Tongue (tissue), 2 donors: ENCODE measurements around the gene NHLRC1. TPM values are rescaled to one million over a fixed set of nuclear protein-coding genes. Genes with fewer than 3 reads are reported as not detected.
"Not testable (repeated sequence)": the region's sequence is repeated elsewhere in the genome, so short reads cannot be mapped to it uniquely, and the experiment has no call there.

ENCODE experiments used
- DNase-seq: peaks from one replicate; pipeline ENCODE4 v3.0.0-alpha.2; 2015
- total RNA-seq: library from RNA; depleted of rRNA; stranded (reverse); fragments of >200 nt; gene quantifications from one replicate; pipeline ENCODE4 v1.2.3, GENCODE V29; 2014

NHLRC1 gene
- total RNA-seq = 3.2 TPM

DNA sequence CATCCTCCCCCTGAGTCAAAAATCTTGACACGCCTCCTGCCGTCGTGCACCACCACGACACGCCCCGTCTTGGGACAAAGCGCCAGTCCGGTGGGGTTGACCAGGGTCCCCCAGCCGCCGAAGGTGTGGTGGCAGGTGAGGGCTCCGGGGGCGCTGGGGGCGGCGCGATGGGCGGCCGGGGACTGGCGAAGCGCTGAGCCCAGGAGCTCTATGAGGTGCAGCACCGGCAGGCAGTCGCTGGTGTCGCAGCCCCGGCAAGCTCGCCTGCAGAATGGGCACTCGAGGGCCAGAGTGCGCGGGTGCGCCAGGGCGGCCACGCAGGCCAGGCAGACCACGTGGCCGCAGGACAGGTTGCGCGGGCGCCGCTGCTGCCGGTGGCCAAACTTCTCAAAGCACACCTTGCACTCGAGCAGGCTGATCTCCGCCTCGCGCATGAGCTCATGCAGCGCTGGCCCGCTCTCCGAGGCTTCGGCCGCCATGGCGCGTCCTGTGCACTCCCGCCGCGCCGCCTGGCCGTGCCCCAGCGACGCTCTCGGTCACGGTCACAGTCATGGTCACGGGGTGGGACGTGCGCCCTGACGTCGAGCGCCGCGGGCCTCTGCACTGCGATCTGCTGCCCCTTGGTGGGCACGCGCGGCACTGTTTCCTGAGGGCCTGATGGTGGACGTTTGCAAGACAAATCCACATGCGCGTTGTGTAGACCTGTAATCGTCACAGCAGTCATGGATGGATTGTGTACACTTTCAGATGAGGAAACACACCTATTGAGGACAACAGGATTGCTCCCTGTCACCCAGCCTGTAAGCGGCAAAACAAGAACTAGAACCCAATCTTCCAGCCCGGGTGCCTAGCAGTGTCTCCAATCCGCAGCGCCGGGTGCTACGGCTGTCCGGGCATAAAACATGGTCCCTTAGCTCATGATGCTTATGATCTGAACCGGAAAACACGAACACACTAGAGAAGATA lies at the start of gene NHLRC1:
Gene NHLRC1 (minus strand): TSS at position 550 of the 966 bp plus-strand sequence. CDS start 71 bp downstream, at position 479.
- DNase-seq = peak; percentile 93

DNA sequence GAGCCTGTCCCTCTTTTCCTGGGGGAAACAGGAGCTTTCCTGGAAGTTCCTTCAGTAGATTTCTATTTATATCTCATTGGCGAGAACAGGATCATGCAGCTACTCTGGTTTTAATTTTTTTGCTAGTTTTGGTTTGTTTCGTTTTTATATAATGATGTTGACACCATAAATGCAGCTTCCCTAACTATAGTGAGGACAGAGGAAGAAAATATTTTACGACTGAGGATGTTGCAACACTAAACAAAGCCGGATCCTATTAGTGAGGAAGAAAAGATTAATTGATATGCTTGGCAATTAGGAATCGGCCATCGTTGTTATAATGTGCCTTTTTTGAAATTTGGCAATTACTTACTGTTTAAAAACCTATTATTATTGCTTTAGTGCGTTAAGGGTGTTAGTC lies 49.4 kb upstream of the NHLRC1 start:
- DNase-seq = no peak

GRCh38 chr6:18168264-18168663 lies 45.8 kb upstream of the NHLRC1 start:
- DNase-seq = no peak

- DNase-seq = no peak
Measured at GRCh38 chr6:18166312-18167036, 44.0 kb upstream of the NHLRC1 start.

DNA sequence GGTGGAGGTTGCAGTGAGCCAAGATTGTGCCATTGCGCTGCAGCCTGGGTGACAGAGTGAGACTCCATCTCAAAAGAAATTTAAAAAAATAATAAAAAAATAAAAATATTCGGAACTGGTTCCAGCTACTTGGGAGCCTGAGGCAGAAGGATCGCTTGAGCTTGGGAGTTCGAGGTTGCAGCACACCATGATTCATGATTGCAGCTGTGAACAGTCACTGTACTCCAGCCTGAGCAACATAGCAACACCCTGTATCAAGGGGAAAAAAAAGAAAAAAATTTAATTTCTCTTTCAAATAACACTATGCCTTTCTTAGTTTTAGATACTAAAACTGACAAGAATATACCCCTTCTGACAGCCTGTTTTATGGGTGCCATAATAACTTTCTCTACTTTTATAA lies 43.3 kb upstream of the NHLRC1 start:
- DNase-seq = no peak

DNA sequence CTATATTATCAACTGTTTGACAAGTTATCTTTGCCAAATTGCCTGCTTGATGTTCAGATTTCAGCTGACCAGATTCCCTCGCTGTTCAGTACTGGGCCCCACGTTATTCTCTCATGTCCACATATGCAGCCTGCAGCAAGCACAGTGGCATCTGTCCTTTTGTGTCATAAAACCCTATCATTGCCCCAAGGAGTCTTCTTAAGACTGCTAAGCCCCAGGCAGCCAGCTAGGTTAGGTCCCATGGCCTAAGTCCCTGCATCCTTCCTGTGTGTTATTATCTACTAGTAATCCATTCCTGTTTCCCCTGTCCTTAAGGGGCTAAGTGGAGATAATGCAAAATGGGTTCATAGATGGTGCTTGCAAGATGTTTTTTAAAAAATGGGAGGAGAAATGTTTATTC lies 39.9 kb upstream of the NHLRC1 start:
- no peak for DNase-seq

- DNase-seq = peak; percentile 56
Measured at GRCh38 chr6:18161431-18161830, 39.0 kb upstream of the NHLRC1 start.

GRCh38 chr6:18160911-18161310 lies 38.4 kb upstream of the NHLRC1 start:
- DNase-seq = peak; percentile 50

DNA sequence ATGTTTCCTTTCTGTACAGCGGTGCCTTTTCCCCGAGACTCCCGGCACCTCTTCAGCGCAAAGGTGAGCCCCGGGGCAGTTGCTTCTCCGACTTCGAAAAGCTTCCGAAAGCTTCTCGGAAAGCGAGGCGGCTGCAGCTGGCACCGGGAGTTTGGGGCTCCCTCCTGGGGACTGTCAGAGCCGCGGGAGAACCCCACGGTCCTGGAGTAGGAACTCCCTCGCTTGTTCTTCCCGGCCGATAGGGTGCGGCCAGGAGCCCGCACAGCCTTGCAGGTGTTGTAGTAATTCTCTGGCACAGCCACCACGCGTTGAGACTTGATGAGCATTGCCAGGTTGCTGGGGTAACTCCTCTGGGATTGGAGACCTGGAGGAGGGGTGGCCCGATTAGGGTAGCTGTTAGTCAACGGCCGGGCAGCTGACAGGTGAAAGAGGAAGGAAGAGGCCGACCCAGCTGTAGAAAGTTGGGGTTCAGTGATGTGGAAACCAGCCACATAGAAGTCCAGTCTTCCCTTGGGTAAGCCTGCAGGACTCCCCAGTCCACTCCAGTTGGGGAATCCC lies 33.5 kb upstream of the NHLRC1 start:
- peak; percentile 69 for DNase-seq

- DNase-seq = peak; percentile 99
Measured at GRCh38 chr6:18155150-18155863, 32.8 kb upstream of the NHLRC1 start, which contains the start of gene KDM1B. TSS of gene KDM1B (plus strand) at chr6:18155422. CDS start at chr6:18159896, 4,474 bp downstream.

DNA sequence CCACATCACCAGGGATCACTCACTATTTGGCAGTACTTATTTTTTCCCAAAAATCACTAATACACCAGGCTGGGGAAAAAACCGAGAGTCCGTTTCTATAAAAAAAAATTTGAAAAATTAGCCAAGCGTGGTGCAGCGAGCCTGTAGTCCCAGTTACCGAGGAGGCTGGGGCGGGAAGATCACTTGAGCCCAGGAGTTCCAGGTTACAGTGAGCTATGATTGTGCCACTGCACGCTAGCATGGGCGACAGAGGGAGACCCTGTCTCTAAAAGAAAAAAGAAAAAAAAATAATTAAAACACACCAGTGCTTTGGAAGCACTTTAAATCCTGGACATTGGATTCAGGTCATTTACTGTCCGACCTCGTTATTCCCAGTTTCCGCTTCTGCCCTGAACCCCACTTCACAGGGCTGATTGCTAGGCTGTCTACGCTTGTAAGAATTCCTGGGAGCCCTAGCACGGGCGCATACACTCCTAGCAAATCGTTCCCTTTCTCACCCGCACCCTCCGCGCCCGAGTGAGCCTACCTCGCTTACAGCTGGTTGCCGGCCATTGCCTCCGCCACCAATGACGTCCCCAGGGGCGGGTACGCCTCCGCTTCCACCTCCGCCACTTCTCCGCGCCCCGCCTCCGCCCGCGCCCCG lies 32.2 kb upstream of the NHLRC1 start, which contains the start of gene TPMT:
Gene TPMT (minus strand): TSS at position 571 of the 643 bp plus-strand sequence. CDS start 5,950 bp downstream, outside the sequence.
- DNase-seq = no peak

DNA sequence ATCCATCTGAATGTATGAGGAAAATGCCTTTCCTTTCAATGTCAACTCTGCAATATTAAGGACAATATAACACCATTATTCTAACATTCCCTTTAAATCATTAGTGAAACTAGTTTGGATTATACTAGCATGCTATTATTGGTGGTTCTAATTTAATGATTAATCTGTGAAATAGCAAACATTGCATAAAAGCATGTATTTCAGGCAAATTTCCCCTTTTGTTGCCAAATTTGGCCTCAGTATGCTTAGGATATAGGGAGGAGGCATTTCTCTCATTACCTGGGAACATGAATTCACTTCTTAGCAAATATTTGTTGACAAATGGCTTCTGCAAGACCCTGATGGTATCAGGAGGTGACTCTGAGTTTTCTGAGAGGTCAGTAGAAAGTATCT lies 30.8 kb upstream of the NHLRC1 start:
- no peak for DNase-seq

GRCh38 chr6:18151801-18152200 lies 29.3 kb upstream of the NHLRC1 start:
- DNase-seq = no peak

- DNase-seq = not testable (repeated sequence)
Measured at GRCh38 chr6:18151391-18151790, 28.9 kb upstream of the NHLRC1 start.

GRCh38 chr6:18148304-18149025 lies 26.0 kb upstream of the NHLRC1 start:
- no peak for DNase-seq

GRCh38 chr6:18147616-18148015 lies 25.1 kb upstream of the NHLRC1 start:
- DNase-seq = no peak

- no peak for DNase-seq
Measured at GRCh38 chr6:18147160-18147559, 24.7 kb upstream of the NHLRC1 start.

- DNase-seq = no peak
Measured at GRCh38 chr6:18142591-18142861, 20.0 kb upstream of the NHLRC1 start.

GRCh38 chr6:18141805-18142590 lies 19.5 kb upstream of the NHLRC1 start:
- no peak for DNase-seq

DNA sequence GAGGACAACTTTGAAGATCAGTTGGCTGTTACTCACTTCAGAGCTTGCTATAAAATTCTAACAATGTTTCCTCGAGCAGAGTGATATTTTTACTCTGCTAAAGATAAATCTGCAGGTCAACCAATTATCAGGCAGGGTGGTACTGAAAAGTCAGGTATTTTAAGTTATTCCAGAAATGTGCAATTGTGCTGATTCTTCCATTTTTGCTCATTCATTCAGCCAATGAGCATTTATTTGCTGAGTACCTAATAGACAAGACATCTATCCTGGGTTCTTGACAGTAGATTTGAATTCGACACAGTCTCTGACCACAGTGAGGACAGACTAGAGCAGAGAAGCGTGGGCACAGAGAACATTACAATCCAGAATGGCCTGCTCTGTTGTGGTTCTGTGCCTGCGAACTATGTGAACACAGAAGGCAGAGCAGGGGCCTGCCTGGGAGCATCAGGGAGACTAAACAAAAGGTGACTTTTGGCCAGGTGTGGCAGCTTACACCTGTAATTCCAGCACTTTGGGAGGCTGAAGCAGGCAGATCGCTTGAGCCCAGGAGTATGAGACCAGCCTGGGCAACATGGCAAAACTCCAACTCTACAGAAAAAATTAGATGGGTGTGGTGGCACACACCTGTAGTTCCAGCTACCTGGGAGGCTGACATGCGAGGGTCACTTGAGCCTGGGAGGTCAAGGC lies 17.6 kb upstream of the NHLRC1 start:
- DNase-seq = no peak
